PC-9 (cell line): Measurements from ENCODE around the gene EMP2. TPM values are rescaled to one million over a fixed set of nuclear protein-coding genes. Genes with fewer than 3 reads are reported as not detected.

Experiments used
- BruUV-seq: library from RNA; stranded (reverse); fragments of 400-500 nt; replicated peaks from 2 replicates; lab custom pipeline; 2021; lab: Mats Ljungman, UMichigan
- CTCF ChIA-PET: fragments of 300-600 bp; sonication (Branson Sonifier 250); formaldehyde crosslinking; loops from one replicate; lab custom pipeline; 2022; ENCODE audit warnings: antibody characterized with exemption; lab: Charles Lee
- POLR2A ChIA-PET: fragments of 300-600 bp; sonication (Branson Sonifier 250); formaldehyde crosslinking; loops from one replicate; lab custom pipeline; 2022; ENCODE audit warnings: antibody characterized with exemption; ENCODE audit not compliant: unreplicated experiment; lab: Charles Lee
- DNase-seq, 2 experiments: peaks; one replicate each; pipeline versions ENCODE4 v3.0.0 to v3.0.0-alpha.2; 2015 to 2022; ENCODE audit warnings: mixed read lengths in 1 of 2
- H2AFZ ChIP-seq: fragments of 200-600 bp; sonication (generic); 2 replicates; pipeline ENCODE4 v1.8.1; 2017; ENCODE audit warnings: antibody characterized with exemption
- H3F3A ChIP-seq: fragments of 200-600 bp; sonication (generic); 2 replicates; pipeline ENCODE4 v1.8.1; 2017; ENCODE audit warnings: antibody characterized with exemption, mild to moderate bottlenecking, low read depth; ENCODE audit not compliant: insufficient read depth
- H3K27ac ChIP-seq: fragments of 200-600 bp; sonication (generic); 2 replicates; pipeline ENCODE4 v1.6.1; 2016; ENCODE audit warnings: mixed run types
- H3K27me3 ChIP-seq: fragments of 200-600 bp; sonication (generic); 2 replicates; pipeline ENCODE4 v1.6.1; 2016; ENCODE audit warnings: low read depth, mixed run types; ENCODE audit not compliant: insufficient read depth
- H3K36me3 ChIP-seq: fragments of 200-600 bp; sonication (generic); 2 replicates; pipeline ENCODE4 v1.6.1; 2016; ENCODE audit warnings: low read depth, mixed run types
- H3K4me1 ChIP-seq: fragments of 200-600 bp; sonication (generic); replicated peaks from 2 replicates; pipeline ENCODE4 v1.6.1; 2016; ENCODE audit warnings: mixed run types; ENCODE audit not compliant: insufficient read depth
- H3K4me2 ChIP-seq: fragments of 200-600 bp; sonication (generic); 2 replicates; pipeline ENCODE4 v1.6.1; 2017; ENCODE audit warnings: mixed run types
- H3K4me3 ChIP-seq: fragments of 200-600 bp; sonication (generic); 2 replicates; pipeline ENCODE4 v1.6.1; 2016; ENCODE audit warnings: mixed run types
- H3K79me2 ChIP-seq: fragments of 200-600 bp; sonication (generic); 2 replicates; pipeline ENCODE4 v1.6.1; 2017; ENCODE audit warnings: low read depth, mixed run types
- H3K9me2 ChIP-seq: fragments of 200-600 bp; sonication (generic); 2 replicates; pipeline ENCODE4 v1.8.1; 2017; ENCODE audit warnings: mild to moderate bottlenecking; ENCODE audit not compliant: insufficient read depth
- H3K9me3 ChIP-seq: fragments of 200-600 bp; sonication (generic); 2 replicates; pipeline ENCODE4 v1.8.1; 2016; ENCODE audit warnings: low read depth; ENCODE audit not compliant: insufficient read depth
- H4K20me1 ChIP-seq: fragments of 200-600 bp; sonication (generic); 2 replicates; pipeline ENCODE4 v1.8.1; 2017; ENCODE audit not compliant: insufficient read depth
- CTCF ChIP-seq: fragments of 200-600 bp; sonication (generic); conservative IDR thresholded peaks from 2 replicates; pipeline ENCODE4 v1.6.1; 2017; ENCODE audit warnings: mixed run types, antibody characterized with exemption, mild to moderate bottlenecking, moderate library complexity
- EZH2 ChIP-seq: fragments of 200-600 bp; sonication (generic); IDR thresholded peaks from 2 replicates; pipeline ENCODE4 v1.8.0; 2017; ENCODE audit warnings: antibody characterized with exemption, low read depth
- intact Hi-C: fragments of 100-400 bp; cut with micrococcal nuclease; formaldehyde crosslinking; loops from one replicate; pipeline ENCODE4 v1.10.0; 2022; ENCODE audit not compliant: unreplicated experiment
- total RNA-seq: library from RNA; stranded (reverse); gene quantifications from 2 replicates; pipeline ENCODE4 v1.2.3, GENCODE V29; 2021

EMP2 gene
- total RNA-seq, 1 experiment from 2014 or later, result 137 TPM

GRCh38 chr16:10613785-10614485 lies 33.5 kb upstream of the EMP2 start:
- no TSS peak for BruUV-seq
- Histone ChIP-seq H3K36me3 (no peaks in the 10 kb centered on the region), H3K4me2 (no peak overlapping the region; the same call in 1 of the 2 replicates), H3K4me1 (peaks cover 26% of the 10 kb centered on the region), H3K27me3 (no peaks in the 10 kb centered on the region), H3K27ac (no peak overlapping the region), H3K79me2 (no peaks in the 10 kb centered on the region), H3K9me2 (no peaks in the 10 kb centered on the region), H4K20me1 (no peaks in the 10 kb centered on the region), H3K4me3 (no peak overlapping the region), H2AFZ (no peak overlapping the region), H3K9me3 (no peaks in the 10 kb centered on the region), H3F3A (no peaks in the 10 kb centered on the region; the same call in 1 of the 2 replicates)
- CTCF ChIA-PET, result no interaction called here
- TF ChIP-seq CTCF (no peak), EZH2 (no peak)
- POLR2A ChIA-PET, result no interaction called here
- intact Hi-C loops, result no loop called here
- DNase-seq, result no peak

DNA sequence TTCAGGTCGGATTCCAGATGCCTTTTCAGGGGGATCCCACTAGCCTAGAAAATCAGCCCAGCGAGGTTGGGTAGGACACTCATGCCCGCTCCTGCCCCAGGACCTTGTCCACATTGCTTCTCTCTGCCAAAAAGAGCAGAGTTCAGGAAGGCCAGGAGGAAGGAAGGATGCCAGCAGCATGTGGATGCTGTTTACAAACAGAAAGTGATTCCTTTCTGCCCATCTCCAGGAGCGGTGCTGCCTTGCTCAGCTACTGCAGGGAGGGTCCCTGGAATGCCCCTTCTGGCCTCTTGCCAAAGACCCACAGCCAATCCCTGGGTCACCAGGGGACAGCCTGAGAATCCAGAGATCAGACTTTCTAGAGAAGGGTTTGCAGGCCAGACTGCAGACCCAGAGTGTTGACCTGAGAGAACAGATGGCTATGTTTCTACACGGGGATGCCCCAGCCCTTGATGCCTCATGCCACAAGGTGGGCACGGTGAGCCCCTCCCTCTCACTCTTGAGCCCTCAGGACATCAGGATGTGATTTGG lies 32.3 kb upstream of the EMP2 start:
- no peak for DNase-seq
- no peak overlapping the region for H3K27ac ChIP-seq
- H3K27me3 ChIP-seq, result no peaks in the 10 kb centered on the region
- H4K20me1 ChIP-seq, result no peaks in the 10 kb centered on the region
- no peaks in the 10 kb centered on the region for H3K79me2 ChIP-seq
- ChIA-PET POLR2A (no interaction called here), CTCF (no interaction called here)
- H3K36me3 ChIP-seq, result no peaks in the 10 kb centered on the region
- peaks cover 25% of the 10 kb centered on the region for H3K4me1 ChIP-seq
- H3K9me3 ChIP-seq, result no peaks in the 10 kb centered on the region
- intact Hi-C loops, result no loop called here
- H3K4me3 ChIP-seq, result no peak overlapping the region
- no peak overlapping the region for H2AFZ ChIP-seq
- no TSS peak for BruUV-seq
- H3K4me2 ChIP-seq, result no peak overlapping the region
- H3F3A ChIP-seq, result no peaks in the 10 kb centered on the region; the same call in 1 of the 2 replicates
- H3K9me2 ChIP-seq, result no peaks in the 10 kb centered on the region
- no peak for TF ChIP-seq CTCF
- TF ChIP-seq EZH2, result no peak

DNA sequence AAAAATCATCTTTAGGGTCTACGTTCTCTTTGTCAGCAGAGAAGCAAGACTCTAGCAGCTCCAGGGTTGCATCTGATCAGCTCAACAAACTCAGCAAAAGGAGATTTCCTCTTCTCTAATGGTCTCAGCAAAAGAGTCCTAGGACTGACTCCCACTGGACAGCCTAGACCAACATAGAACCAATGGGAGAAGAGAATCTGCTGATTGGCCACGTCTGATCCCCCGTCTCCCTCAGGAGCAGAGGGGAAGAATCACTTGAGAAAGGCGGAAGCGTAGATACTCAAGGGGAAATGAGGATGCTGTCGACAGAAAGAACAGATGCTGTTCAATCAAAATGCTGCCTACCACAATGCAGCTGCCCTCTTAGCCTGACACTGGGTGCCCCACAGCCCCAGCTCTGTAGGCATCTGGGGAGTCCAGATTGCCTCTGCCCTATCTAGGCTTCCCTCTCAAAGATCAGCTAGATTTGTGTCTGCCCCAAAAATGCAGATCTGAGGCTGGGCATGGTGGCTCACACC lies 31.5 kb upstream of the EMP2 start:
- intact Hi-C loops, result no loop called here
- no peaks in the 10 kb centered on the region for H4K20me1 ChIP-seq
- no peaks in the 10 kb centered on the region for H3K9me3 ChIP-seq
- H2AFZ ChIP-seq, result no peak overlapping the region
- H3K79me2 ChIP-seq, result no peaks in the 10 kb centered on the region
- no peak overlapping the region for H3K4me3 ChIP-seq
- peaks cover 16% of the 10 kb centered on the region for H3K4me1 ChIP-seq
- H3K36me3 ChIP-seq, result no peaks in the 10 kb centered on the region
- ChIA-PET POLR2A (no interaction called here), CTCF (no interaction called here)
- TF ChIP-seq CTCF, result no peak
- no peak for TF ChIP-seq EZH2
- BruUV-seq, result no TSS peak
- no peak for DNase-seq
- no peaks in the 10 kb centered on the region for H3K27me3 ChIP-seq
- H3K9me2 ChIP-seq, result no peaks in the 10 kb centered on the region
- H3K4me2 ChIP-seq, result no peak overlapping the region
- H3K27ac ChIP-seq, result no peak overlapping the region
- H3F3A ChIP-seq, result no peaks in the 10 kb centered on the region; the same call in 1 of the 2 replicates
